Endothelial cell of umbilical vein (primary cell): ENCODE data around the gene PNPLA7. TPM values are rescaled to one million over a fixed set of nuclear protein-coding genes. Genes with fewer than 3 reads are reported as not detected.

Experiments
- BruUV-seq: library from RNA; stranded (reverse); fragments of 400-500 nt; replicated peaks from 2 replicates; lab custom pipeline; 2021; lab: Mats Ljungman, UMichigan
- CTCF ChIA-PET: fragments of 300-600, 350-600 bp; sonication (Branson Sonifier 250); formaldehyde crosslinking; loops from one replicate; lab custom pipeline; 2021; ENCODE audit warnings: antibody characterized with exemption, inconsistent platforms; lab: Charles Lee
- POLR2A ChIA-PET: fragments of 300-600, 350-600 bp; sonication (Branson Sonifier 250); formaldehyde crosslinking; loops from one replicate; lab custom pipeline; 2021; ENCODE audit warnings: antibody characterized with exemption, inconsistent platforms; lab: Charles Lee
- DNase-seq: peaks from one replicate; pipeline ENCODE4 v3.0.0-alpha.2; 2011; ENCODE audit warnings: low read depth, low spot score
- FAIRE-seq: peaks from 2 replicates; lab custom pipeline; 2011; peaks lifted over from hg19 to GRCh38; lab: Jason Lieb, UNC
- H2AFZ ChIP-seq: 2 replicates; pipeline ENCODE4 v1.6.0; 2012; ENCODE audit warnings: low read depth, low read length, control low read depth, inconsistent platforms
- H3K27ac ChIP-seq: 2 replicates; pipeline ENCODE4 v1.5.1; 2011; ENCODE audit warnings: low read depth, mild to moderate bottlenecking, control low read depth, low read length, moderate library complexity; ENCODE audit not compliant: insufficient read depth
- H3K27me3 ChIP-seq, 2 experiments: 2 replicates each; pipeline versions ENCODE4 v1.6.0 to v1.6.1; 2011; ENCODE audit warnings: low read length in 2 of 2, mixed read lengths in 1 of 2; ENCODE audit not compliant: control insufficient read depth in 2 of 2, insufficient read depth in 2 of 2
- H3K36me3 ChIP-seq, 2 experiments: 2 replicates in 1 of 2; 3 replicates in 1 of 2; pipeline ENCODE4 v1.5.1; 2011; ENCODE audit warnings: low read length in 2 of 2, mild to moderate bottlenecking in 1 of 2, moderate library complexity in 1 of 2; ENCODE audit not compliant: control insufficient read depth in 2 of 2, insufficient read depth in 2 of 2; ENCODE audit errors: extremely low read depth in 1 of 2
- H3K4me1 ChIP-seq: 3 replicates; pipeline ENCODE4 v1.5.1; 2011; ENCODE audit warnings: mild to moderate bottlenecking, low read length; ENCODE audit not compliant: control insufficient read depth, insufficient read depth; ENCODE audit errors: extremely low read depth
- H3K4me2 ChIP-seq: 2 replicates; pipeline ENCODE4 v1.6.1; 2011; ENCODE audit warnings: low read length, control low read depth, mixed read lengths; ENCODE audit not compliant: insufficient read depth
- H3K4me3 ChIP-seq, 3 experiments: fragments of 200-600 bp in 1 of 3; sonication (generic), shearing (Covaris generic) in 1 of 3; replicated peaks in 1 of 3; 2 replicates each; pipeline ENCODE4 v1.5.1; 2011 to 2016; ENCODE audit warnings: control low read depth in 3 of 3, low read length in 3 of 3, mild to moderate bottlenecking in 2 of 3, inconsistent platforms in 1 of 3, low read depth in 1 of 3, moderate library complexity in 1 of 3; ENCODE audit not compliant: insufficient read depth in 1 of 3
- H3K79me2 ChIP-seq: 2 replicates; pipeline ENCODE4 v1.6.0; 2012; ENCODE audit warnings: low read length, inconsistent platforms; ENCODE audit not compliant: control insufficient read depth, insufficient read depth
- H3K9ac ChIP-seq: replicated peaks from 2 replicates; pipeline ENCODE3; 2011; ENCODE audit warnings: low read length, control low read depth; ENCODE audit not compliant: insufficient read depth; ENCODE audit errors: extremely low read depth
- H3K9me1 ChIP-seq: replicated peaks from 3 replicates; pipeline ENCODE4 v1.6.0; 2011; ENCODE audit warnings: mild to moderate bottlenecking, low read length; ENCODE audit not compliant: control insufficient read depth, insufficient read depth; ENCODE audit errors: extremely low read depth
- H3K9me3 ChIP-seq: replicated peaks from 2 replicates; pipeline ENCODE4 v1.5.1; 2012; ENCODE audit warnings: low read length, inconsistent platforms; ENCODE audit not compliant: control insufficient read depth, insufficient read depth
- H4K20me1 ChIP-seq: replicated peaks from 2 replicates; pipeline ENCODE3; 2011; ENCODE audit warnings: mild to moderate bottlenecking, low read length; ENCODE audit not compliant: control insufficient read depth, insufficient read depth; ENCODE audit errors: extremely low read depth
- EZH2 ChIP-seq: IDR thresholded peaks from 2 replicates; pipeline ENCODE4 v1.6.1; 2012; ENCODE audit warnings: borderline replicate concordance, low read depth, mild to moderate bottlenecking, moderate library complexity, low read length, inconsistent platforms; ENCODE audit not compliant: severe bottlenecking
- FOS ChIP-seq: IDR thresholded peaks from 2 replicates; pipeline ENCODE4 v1.6.1; 2011; ENCODE audit warnings: mild to moderate bottlenecking, low read length, moderate library complexity, borderline replicate concordance; ENCODE audit not compliant: insufficient read depth
- GATA2 ChIP-seq: IDR thresholded peaks from 2 replicates; pipeline ENCODE4 v1.7.0; 2011; ENCODE audit warnings: low read depth, mild to moderate bottlenecking, moderate library complexity, mixed read lengths, low read length; ENCODE audit not compliant: insufficient read length, insufficient read depth
- JUN ChIP-seq: IDR thresholded peaks from 2 replicates; pipeline ENCODE4 v1.6.1; 2011; ENCODE audit warnings: borderline replicate concordance, low read depth; ENCODE audit not compliant: insufficient read length, insufficient read depth
- MYC ChIP-seq: IDR thresholded peaks from one replicate; pipeline ENCODE4 v1.6.1; 2011; ENCODE audit warnings: mild to moderate bottlenecking, low read depth, low read length
- POLR2A ChIP-seq: IDR thresholded peaks from 2 replicates; pipeline ENCODE4 v1.6.1; 2012; ENCODE audit warnings: low read depth, mild to moderate bottlenecking, control low read depth, low read length
- POLR2AphosphoS5 ChIP-seq: IDR thresholded peaks from 2 replicates; pipeline ENCODE4 v1.6.1; 2012; ENCODE audit warnings: low read depth, mild to moderate bottlenecking, control low read depth, low read length, moderate library complexity; ENCODE audit not compliant: insufficient read depth
- dilution Hi-C: fragments of 300-500 bp; cut with MboI; formaldehyde crosslinking; loops from one replicate; pipeline ENCODE4 v1.15.0; 2019; ENCODE audit warnings: low sequenced_read_pairs; ENCODE audit not compliant: extremely low pct_ligation_motif_present
- intact Hi-C: fragments of 100-400 bp; cut with micrococcal nuclease; formaldehyde crosslinking; loops from one replicate; pipeline ENCODE4 v1.10.0; 2022
- polyA plus RNA-seq, 4 experiments: library from polyadenylated mRNA; depleted of rRNA in 3 of 4; stranded (reverse) in 3 of 4; unstranded in 1 of 4; fragments of >200 nt; gene quantifications; 2 replicates each; pipeline versions ENCODE4 v1.2.1 to v1.2.3, GENCODE V29; 2011 to 2012; ENCODE audit warnings: missing spikeins in 1 of 4
- total RNA-seq: library from RNA; stranded (reverse); gene quantifications from 2 replicates; pipeline ENCODE4 v1.2.3, GENCODE V29; 2021
- TF ChIP-seq, protein P1 (sequence below): IDR thresholded peaks from 2 replicates; pipeline ENCODE4 v1.6.1; 2011; ENCODE audit not compliant: insufficient read depth, insufficient read length
- TF ChIP-seq, protein P2 (sequence below), 2 donors: IDR thresholded peaks; 1 replicate in 1 of 2; 2 replicates in 1 of 2; pipeline ENCODE4 v1.5.1; 2011; ENCODE audit warnings: low read length in 2 of 2, mild to moderate bottlenecking in 2 of 2, moderate library complexity in 2 of 2, control low read depth in 1 of 2, inconsistent platforms in 1 of 2, low read depth in 1 of 2; ENCODE audit not compliant: insufficient read depth in 1 of 2; ENCODE audit errors: extremely low read depth in 1 of 2

PNPLA7 gene
- total and polyA plus RNA-seq, 2 donors (not counting 3 experiments of a cell fraction or from before 2014, with no cell fraction given) = 1.0 to 1.9 TPM

DNA sequence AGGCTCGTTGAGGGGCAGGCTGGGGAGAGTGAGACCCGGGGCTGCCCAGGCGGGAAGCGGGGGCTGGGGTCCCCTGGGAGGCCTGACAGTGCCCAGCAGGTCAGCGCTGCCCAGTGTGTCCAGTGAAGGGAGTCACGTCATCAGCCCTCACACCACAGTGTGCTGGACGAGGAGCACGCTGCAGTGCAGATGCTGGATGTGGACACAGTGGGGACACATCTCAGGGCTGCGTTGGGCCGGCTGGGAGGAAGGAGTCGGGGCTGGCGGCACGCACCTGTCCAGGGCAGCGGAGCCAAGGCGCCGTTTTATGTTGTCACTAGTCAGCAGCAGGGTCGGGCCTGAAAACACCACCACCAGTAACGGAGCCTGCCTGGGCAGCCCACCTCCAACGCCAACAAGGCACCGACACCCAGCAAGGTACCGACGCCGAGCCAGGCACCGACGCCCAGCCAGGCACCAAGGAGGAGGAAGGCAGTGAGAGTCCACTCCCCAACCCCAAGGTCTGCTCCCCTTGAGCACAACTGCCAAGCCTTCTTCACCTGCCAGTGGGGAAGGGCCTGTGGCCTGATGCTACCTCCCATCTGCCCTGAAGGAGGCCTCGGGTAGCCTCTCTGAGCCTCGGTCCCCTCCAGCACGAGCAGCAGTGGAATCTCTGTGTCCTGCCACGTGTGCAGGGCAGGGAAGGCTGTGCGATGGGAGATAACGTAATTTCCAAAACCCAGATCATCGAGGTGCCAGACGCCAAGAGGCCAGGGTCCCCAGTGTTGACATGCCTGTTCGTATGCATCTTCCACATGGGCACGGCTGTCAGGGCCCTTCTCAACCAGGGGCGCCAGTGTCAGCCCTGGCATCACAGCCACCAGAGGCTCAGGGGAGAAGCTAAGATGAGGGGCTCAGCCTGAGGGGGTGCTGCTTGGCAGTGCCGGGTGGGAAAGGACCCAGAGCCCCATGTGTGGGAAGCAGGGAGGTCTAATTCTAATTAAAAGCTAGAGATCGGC lies 69.2 kb downstream of the PNPLA7 start:
- Histone ChIP-seq H3K4me2 (no peak overlapping the region), H3K79me2 (no peaks in the 10 kb centered on the region), H3K9me1 (no peaks in the 10 kb centered on the region), H2AFZ (no peak overlapping the region), H3K9me3 (peaks cover under 1% of the 10 kb centered on the region), H3K4me1 (peaks cover 6% of the 10 kb centered on the region), H3K27ac (no peak overlapping the region), H3K4me3 (no peak overlapping the region), H4K20me1 (no peaks in the 10 kb centered on the region), H3K36me3 (no peaks in the 10 kb centered on the region), H3K27me3 (no peaks in the 10 kb centered on the region), H3K9ac (no peak overlapping the region)
- intact Hi-C loops (no loop called here), dilution Hi-C loops (no loop called here)
- POLR2A ChIA-PET = no interaction called here
- TF ChIP-seq, protein P1, sequence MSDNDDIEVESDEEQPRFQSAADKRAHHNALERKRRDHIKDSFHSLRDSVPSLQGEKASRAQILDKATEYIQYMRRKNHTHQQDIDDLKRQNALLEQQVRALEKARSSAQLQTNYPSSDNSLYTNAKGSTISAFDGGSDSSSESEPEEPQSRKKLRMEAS = no peak
- DNase-seq = no peak
- CTCF ChIA-PET = interaction anchor here (1.2 to 1.3 kb wide), 2 partner anchors 54 to 58 kb away, joined by 4 to 6 read pairs; partner anchors contain the start of genes EXD3 and NOXA1
- no peak for FAIRE-seq
- no TSS peak for BruUV-seq

DNA sequence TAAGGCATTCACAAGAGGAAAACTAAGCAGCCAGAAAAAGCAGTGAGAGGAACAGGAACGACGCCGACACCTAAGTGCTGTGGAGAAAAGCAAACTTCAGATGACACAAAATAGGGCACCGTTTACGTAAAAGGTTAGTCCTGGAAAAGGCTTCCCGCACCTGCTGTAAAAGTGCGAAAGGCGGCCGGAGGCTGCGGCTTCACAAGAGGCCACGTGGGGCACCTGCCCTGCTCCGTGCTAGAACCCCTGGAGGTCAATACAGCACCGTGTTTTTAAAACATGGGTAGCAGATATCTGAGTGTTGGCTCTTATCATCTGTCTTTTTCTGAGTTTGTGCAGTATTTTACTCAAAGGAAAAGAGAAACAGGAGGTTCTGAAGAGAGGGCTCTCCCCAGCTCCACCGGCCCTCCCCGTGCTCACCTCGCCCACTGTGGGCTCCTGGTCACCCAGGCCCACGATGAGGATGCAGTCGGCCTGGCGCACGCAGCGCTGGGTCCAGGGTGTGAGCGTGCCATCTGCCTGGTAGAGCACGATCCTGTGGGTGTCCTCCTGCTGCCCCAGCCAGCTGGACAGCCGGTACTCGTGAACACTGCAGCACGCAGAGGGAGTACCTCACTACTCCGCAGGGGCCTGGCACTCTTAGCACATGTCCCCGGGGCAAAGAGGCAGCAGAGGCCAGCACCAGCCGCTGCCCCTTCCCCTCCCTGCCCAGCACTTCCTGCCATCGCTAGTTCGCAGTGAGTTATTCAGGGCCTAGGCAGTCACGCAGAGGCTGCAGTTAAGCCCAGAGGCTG lies 70.1 kb downstream of the PNPLA7 start:
- H3K27ac ChIP-seq = no peak overlapping the region
- no TSS peak for BruUV-seq
- no peaks in the 10 kb centered on the region for H3K36me3 ChIP-seq
- no peak overlapping the region for H2AFZ ChIP-seq
- no peak for DNase-seq
- no peak overlapping the region for H3K9ac ChIP-seq
- no peak overlapping the region for H3K4me3 ChIP-seq
- FAIRE-seq = no peak
- H3K4me1 ChIP-seq = peaks cover 6% of the 10 kb centered on the region
- H3K27me3 ChIP-seq = no peaks in the 10 kb centered on the region
- TF ChIP-seq JUN (no peak), FOS (no peak), MYC (no peak), POLR2A (no peak), POLR2AphosphoS5 (no peak), EZH2 (no peak), GATA2 (no peak)
- TF ChIP-seq, protein P1 = no peak
- TF ChIP-seq, protein P2, sequence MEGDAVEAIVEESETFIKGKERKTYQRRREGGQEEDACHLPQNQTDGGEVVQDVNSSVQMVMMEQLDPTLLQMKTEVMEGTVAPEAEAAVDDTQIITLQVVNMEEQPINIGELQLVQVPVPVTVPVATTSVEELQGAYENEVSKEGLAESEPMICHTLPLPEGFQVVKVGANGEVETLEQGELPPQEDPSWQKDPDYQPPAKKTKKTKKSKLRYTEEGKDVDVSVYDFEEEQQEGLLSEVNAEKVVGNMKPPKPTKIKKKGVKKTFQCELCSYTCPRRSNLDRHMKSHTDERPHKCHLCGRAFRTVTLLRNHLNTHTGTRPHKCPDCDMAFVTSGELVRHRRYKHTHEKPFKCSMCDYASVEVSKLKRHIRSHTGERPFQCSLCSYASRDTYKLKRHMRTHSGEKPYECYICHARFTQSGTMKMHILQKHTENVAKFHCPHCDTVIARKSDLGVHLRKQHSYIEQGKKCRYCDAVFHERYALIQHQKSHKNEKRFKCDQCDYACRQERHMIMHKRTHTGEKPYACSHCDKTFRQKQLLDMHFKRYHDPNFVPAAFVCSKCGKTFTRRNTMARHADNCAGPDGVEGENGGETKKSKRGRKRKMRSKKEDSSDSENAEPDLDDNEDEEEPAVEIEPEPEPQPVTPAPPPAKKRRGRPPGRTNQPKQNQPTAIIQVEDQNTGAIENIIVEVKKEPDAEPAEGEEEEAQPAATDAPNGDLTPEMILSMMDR (IDR thresholded peaks at IDR 0.05; ENCODE audit: extremely low read depth in 1 of 2, insufficient read depth in 1 of 2, low read depth in 1 of 2, low read length in 2 of 2) = no peak
- ChIA-PET POLR2A (no interaction called here), CTCF (interaction anchor here (1.2 kb wide), 1 partner anchor 10 kb away, joined by 5 read pairs; no protein-coding TSS in a partner anchor)
- H3K4me2 ChIP-seq = no peak overlapping the region
- H3K9me3 ChIP-seq = peaks cover 2% of the 10 kb centered on the region
- intact Hi-C loops (no loop called here), dilution Hi-C loops (no loop called here)
- no peaks in the 10 kb centered on the region for H4K20me1 ChIP-seq
- no peaks in the 10 kb centered on the region for H3K9me1 ChIP-seq
- H3K79me2 ChIP-seq = no peaks in the 10 kb centered on the region
